Activated CD8-positive, alpha-beta memory T cell treated with anti-CD3 and anti-CD28 coated beads for 4 hours (primary cell): ENCODE data around the gene ACVR2B.

ENCODE experiments used
- DNase-seq, 2 donors: peaks; one replicate each; pipeline ENCODE4 v3.0.0-alpha.2; 2020; ENCODE audit warnings: low read depth in 2 of 2

The ACVR2B gene

GRCh38 chr3:38533285-38533976, 79.7 kb downstream of the ACVR2B start:
- no peak for DNase-seq

DNA sequence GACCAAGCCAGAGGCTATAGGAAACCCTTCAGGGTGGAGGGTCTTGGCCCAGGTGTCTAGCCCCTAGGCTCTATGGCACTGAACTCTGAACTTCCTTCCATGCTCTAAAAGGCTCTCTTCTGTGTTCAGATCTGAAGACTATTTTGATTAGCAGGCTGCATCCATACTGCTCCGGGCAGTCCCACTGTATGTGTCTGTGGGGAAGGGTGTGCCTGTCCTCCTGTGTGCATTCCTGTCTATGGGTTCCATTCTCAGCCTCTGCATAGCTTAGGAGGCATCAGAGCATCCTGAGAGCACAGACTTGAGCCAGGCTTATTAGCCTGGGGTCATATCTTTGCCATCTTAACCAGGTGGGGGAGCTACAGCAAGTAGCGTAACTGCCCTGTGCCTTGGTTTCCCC, 80.5 kb downstream of the ACVR2B start:
- DNase-seq: no peak

- DNase-seq: no peak
Measured at GRCh38 chr3:38534604-38535003, 80.9 kb downstream of the ACVR2B start.

DNA sequence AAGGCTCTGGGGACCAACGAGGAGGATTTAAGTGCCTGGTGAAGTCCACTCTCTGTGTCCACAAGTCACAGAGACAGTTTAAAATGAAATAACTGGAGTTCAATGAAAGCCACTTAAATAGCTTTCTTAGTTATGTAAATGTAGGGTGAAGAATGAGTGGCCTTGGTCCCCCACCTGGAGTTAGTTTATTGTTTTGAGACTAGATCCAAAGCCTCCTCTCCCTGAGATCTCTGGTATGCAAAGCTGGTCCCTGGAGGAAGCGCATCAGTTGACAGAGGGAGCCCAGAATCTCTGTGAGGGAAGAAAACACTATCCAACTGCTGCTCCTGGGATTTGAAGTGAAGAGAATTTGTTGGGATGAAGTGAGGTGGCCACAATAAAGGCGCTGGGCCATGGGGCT, 83.0 kb downstream of the ACVR2B start:
- no peak for DNase-seq

GRCh38 chr3:38538773-38539353, 85.2 kb downstream of the ACVR2B start:
- no peak for DNase-seq

DNA sequence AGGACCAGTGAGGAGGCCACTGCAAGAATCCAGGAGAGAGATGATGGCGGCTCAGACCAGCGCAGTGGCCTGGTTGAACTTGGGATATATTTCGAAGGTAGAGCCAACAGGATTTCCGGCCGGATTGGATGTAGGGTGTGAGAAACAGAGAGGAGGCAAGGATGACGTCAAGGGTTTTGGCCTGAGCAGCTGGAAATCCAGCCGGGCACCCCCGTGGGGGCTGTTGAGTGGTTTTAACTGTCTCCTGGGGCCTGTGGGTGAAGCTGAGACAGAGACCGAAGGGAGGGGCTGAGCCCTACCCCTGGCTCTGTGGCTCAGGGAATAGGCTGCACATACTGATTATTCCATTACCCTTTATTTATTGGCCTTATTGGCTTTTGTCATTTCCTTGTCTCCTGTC, 88.1 kb downstream of the ACVR2B start:
- no peak for DNase-seq
